RWPE2 (cell line): Measurements from ENCODE around the gene MGLL.

ENCODE experiments used
- ATAC-seq: fragments of 200-7000 bp; cut with Tn5 transposase; 3 replicates; pipeline ENCODE4 v1.9.1; 2021; ENCODE audit warnings: low read depth
- DNase-seq: peaks from one replicate; pipeline ENCODE4 v3.0.0-alpha.2; 2020; ENCODE audit warnings: low spot score
- H3K27ac ChIP-seq: fragments of 450-650 bp; 2 replicates; pipeline ENCODE4 v1.5.1; 2017; ENCODE audit warnings: mild to moderate bottlenecking; ENCODE audit not compliant: poor library complexity, severe bottlenecking
- H3K27me3 ChIP-seq: fragments of 250-450 bp; sonication (Bioruptor Pico); 2 replicates; pipeline ENCODE4 v1.5.1; 2021; ENCODE audit warnings: mild to moderate bottlenecking, moderate library complexity; ENCODE audit not compliant: insufficient read depth, poor library complexity, severe bottlenecking
- H3K36me3 ChIP-seq: fragments of 250-450 bp; sonication (Bioruptor Pico); 2 replicates; pipeline ENCODE4 v1.5.1; 2020; ENCODE audit warnings: low read depth, mild to moderate bottlenecking, moderate library complexity
- H3K4me1 ChIP-seq: fragments of 250-450 bp; sonication (Bioruptor Pico); 2 replicates; pipeline ENCODE4 v1.5.1; 2021; ENCODE audit warnings: mild to moderate bottlenecking, moderate library complexity; ENCODE audit not compliant: insufficient read depth, poor library complexity, severe bottlenecking
- H3K4me3 ChIP-seq: fragments of 250-450 bp; sonication (Bioruptor Pico); 2 replicates; pipeline ENCODE4 v1.5.1; 2021; ENCODE audit warnings: mild to moderate bottlenecking, moderate library complexity; ENCODE audit not compliant: severe bottlenecking
- H3K9me3 ChIP-seq: fragments of 250-450 bp; sonication (Bioruptor Pico); 2 replicates; pipeline ENCODE4 v1.5.1; 2021; ENCODE audit warnings: mild to moderate bottlenecking, moderate library complexity; ENCODE audit not compliant: severe bottlenecking
- CTCF ChIP-seq: fragments of 450-650 bp; IDR thresholded peaks from one replicate; pipeline ENCODE4 v1.5.1; 2017; ENCODE audit warnings: mild to moderate bottlenecking, moderate library complexity; ENCODE audit not compliant: poor library complexity, severe bottlenecking

MGLL gene

GRCh38 chr3:127780536-127781400 lies 41.5 kb downstream of the MGLL start:
- peaks cover 5% of the 10 kb centered on the region; the same call in 1 of the 2 replicates for H3K36me3 ChIP-seq
- TF ChIP-seq CTCF: no peak
- DNase-seq: no peak
- peaks cover 6% of the 10 kb centered on the region for H3K4me1 ChIP-seq
- no peak overlapping the region for H3K4me3 ChIP-seq
- no peak overlapping the region for H3K27ac ChIP-seq
- H3K27me3 ChIP-seq: no peaks in the 10 kb centered on the region
- H3K9me3 ChIP-seq: no peaks in the 10 kb centered on the region
- no peak for ATAC-seq

- ATAC-seq (peak; percentile 40; the same call in 1 of the 3 replicates), DNase-seq (no peak)
- H3K27me3 ChIP-seq: no peaks in the 10 kb centered on the region
- peaks cover 5% of the 10 kb centered on the region; the same call in 1 of the 2 replicates for H3K36me3 ChIP-seq
- TF ChIP-seq CTCF: no peak
- peaks cover 6% of the 10 kb centered on the region for H3K4me1 ChIP-seq
- H3K9me3 ChIP-seq: no peaks in the 10 kb centered on the region
- H3K27ac ChIP-seq: peak overlapping the region; percentile 9
- no peak overlapping the region for H3K4me3 ChIP-seq
Observed at GRCh38 chr3:127779747-127780146, 42.6 kb downstream of the MGLL start.

GRCh38 chr3:127777921-127778656 lies 44.2 kb downstream of the MGLL start:
- Histone ChIP-seq H3K4me3 (no peak overlapping the region), H3K4me1 (peaks cover 6% of the 10 kb centered on the region), H3K9me3 (no peaks in the 10 kb centered on the region), H3K27ac (no peak overlapping the region), H3K27me3 (no peaks in the 10 kb centered on the region), H3K36me3 (peaks cover 5% of the 10 kb centered on the region; the same call in 1 of the 2 replicates)
- ATAC-seq: no peak
- DNase-seq: no peak
- no peak for TF ChIP-seq CTCF

- no peak overlapping the region for H3K4me3 ChIP-seq
- no peak for ATAC-seq
- no peaks in the 10 kb centered on the region for H3K27me3 ChIP-seq
- H3K9me3 ChIP-seq: no peaks in the 10 kb centered on the region
- peaks cover 5% of the 10 kb centered on the region; the same call in 1 of the 2 replicates for H3K36me3 ChIP-seq
- peaks cover 6% of the 10 kb centered on the region for H3K4me1 ChIP-seq
- no peak for DNase-seq
- no peak for TF ChIP-seq CTCF
- H3K27ac ChIP-seq: no peak overlapping the region
Observed at GRCh38 chr3:127777332-127777731, 45.0 kb downstream of the MGLL start.
